Activated CD8-positive, alpha-beta memory T cell treated with anti-CD3 and anti-CD28 coated beads, Interleukin-2, amount 10 ng/mL, durations not matched to agents 7 days and 5 days (primary cell): ENCODE results near the gene TSPYL1. TPM values are rescaled to one million over a fixed set of nuclear protein-coding genes. Genes with fewer than 3 reads are reported as not detected.

Source experiments
- ATAC-seq: fragments of 150-1000 bp; cut with Tn5 transposase; one replicate; pipeline ENCODE4 v1.10.0; 2021; ENCODE audit warnings: moderate library complexity
- CTCF ChIA-PET: fragments of 350-600 bp; sonication (Branson Sonifier 250); formaldehyde crosslinking; loops from one replicate; lab custom pipeline; 2021; ENCODE audit warnings: antibody characterized with exemption; lab: Charles Lee
- DNase-seq: peaks from one replicate; pipeline ENCODE4 v3.0.0-alpha.2; 2020
- H3K27ac Mint-ChIP-seq: one replicate; pipeline ENCODE4 v1.8.0; 2021; ENCODE audit warnings: mild to moderate bottlenecking, mixed read lengths
- H3K27me3 Mint-ChIP-seq: one replicate; pipeline ENCODE4 v1.8.0; 2021; ENCODE audit warnings: mixed read lengths
- H3K36me3 Mint-ChIP-seq: one replicate; pipeline ENCODE4 v1.8.0; 2021; ENCODE audit warnings: mild to moderate bottlenecking, mixed read lengths
- H3K4me1 Mint-ChIP-seq: one replicate; pipeline ENCODE4 v1.8.0; 2021; ENCODE audit warnings: mixed read lengths
- H3K4me3 Mint-ChIP-seq: one replicate; pipeline ENCODE4 v1.8.0; 2021; ENCODE audit warnings: mild to moderate bottlenecking, moderate library complexity, mixed read lengths
- H3K9me3 Mint-ChIP-seq: one replicate; pipeline ENCODE4 v1.8.0; 2022; ENCODE audit warnings: low read depth, mixed read lengths
- total RNA-seq, 2 experiments: library from RNA; stranded (reverse); gene quantifications; one replicate each; pipeline ENCODE4 v1.2.3, GENCODE V29; 2021

TSPYL1 gene
- total RNA-seq, 2 experiments from 2014 or later = 39.5 to 41.3 TPM

GRCh38 chr6:116267836-116268588 is 11.7 kb downstream of the TSPYL1 start:
- no peaks in the 10 kb centered on the region for H3K27me3 Mint-ChIP-seq
- H3K36me3 Mint-ChIP-seq = peaks cover 25% of the 10 kb centered on the region
- no peak overlapping the region for H3K27ac Mint-ChIP-seq
- no peak overlapping the region for H3K4me3 Mint-ChIP-seq
- peaks cover 8% of the 10 kb centered on the region for H3K9me3 Mint-ChIP-seq
- CTCF ChIA-PET = interaction anchor here (0.6 to 3.3 kb wide), 15 partner anchors 8 to 303 kb away, joined by 3 to 14 read pairs (median 5); partner anchors contain the start of genes CALHM4, RWDD1, TSPYL1 and TSPYL4
- DNase-seq = no peak
- peaks cover 7% of the 10 kb centered on the region for H3K4me1 Mint-ChIP-seq
- ATAC-seq = no peak

- H3K4me3 Mint-ChIP-seq = no peak overlapping the region
- no peak overlapping the region for H3K27ac Mint-ChIP-seq
- CTCF ChIA-PET = interaction anchor here (1.0 to 3.3 kb wide), 4 partner anchors 13 to 294 kb away, joined by 3 to 14 read pairs (median 13); partner anchors contain the start of gene TSPYL4
- ATAC-seq (no peak), DNase-seq (no peak)
- H3K36me3 Mint-ChIP-seq = peaks cover 36% of the 10 kb centered on the region
- peaks cover 11% of the 10 kb centered on the region for H3K9me3 Mint-ChIP-seq
- H3K4me1 Mint-ChIP-seq = peaks cover 5% of the 10 kb centered on the region
- no peaks in the 10 kb centered on the region for H3K27me3 Mint-ChIP-seq
These were observed 12.9 kb downstream of the TSPYL1 start for GRCh38 chr6:116266803-116267202.

DNA sequence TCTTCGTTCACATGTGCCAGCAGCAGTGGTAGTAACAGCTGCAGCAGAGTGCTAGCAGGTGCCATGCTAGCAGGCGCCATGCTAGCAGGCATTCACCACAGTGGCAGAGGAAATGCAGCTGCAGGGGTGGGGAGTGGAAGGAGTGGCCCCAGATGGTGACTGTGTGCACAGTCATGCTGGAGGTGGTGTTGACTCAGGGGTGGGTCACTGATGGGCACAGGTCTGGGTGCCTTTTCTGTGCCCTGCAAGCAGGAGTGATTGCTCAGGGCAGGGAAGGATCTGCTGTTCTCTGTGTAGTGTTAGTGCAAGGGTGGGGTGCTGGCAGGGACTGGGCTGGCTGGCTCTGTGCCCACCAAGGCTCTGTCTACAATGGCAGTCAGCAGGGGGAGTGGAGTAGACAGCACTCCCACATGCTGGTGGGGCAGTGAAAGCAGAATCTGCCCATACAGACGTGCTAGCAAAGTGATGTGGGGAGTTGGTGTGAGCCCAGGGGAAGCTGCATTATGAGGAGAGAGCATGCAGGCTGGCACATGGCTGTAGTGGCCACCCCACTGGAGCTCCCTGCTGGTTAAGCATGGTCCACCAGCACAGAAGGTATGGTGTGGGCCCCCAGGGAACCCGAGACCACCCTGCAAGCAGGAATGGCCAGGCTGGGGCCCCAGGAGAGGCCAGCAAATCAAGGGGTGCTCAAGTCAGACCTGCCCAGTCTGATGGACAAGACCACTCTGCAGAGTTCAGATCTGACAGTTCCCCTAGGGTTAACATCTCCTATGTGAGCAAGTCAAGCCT is 14.5 kb downstream of the TSPYL1 start:
- DNase-seq (no peak), ATAC-seq (no peak)
- Mint-ChIP-seq H3K27ac (no peak overlapping the region), H3K4me1 (peaks cover 5% of the 10 kb centered on the region), H3K9me3 (peaks cover 11% of the 10 kb centered on the region), H3K4me3 (no peak overlapping the region), H3K36me3 (peaks cover 46% of the 10 kb centered on the region), H3K27me3 (no peaks in the 10 kb centered on the region)
- CTCF ChIA-PET = interaction anchor here (0.6 kb wide), 1 partner anchor 16 kb away, joined by 3 read pairs; no protein-coding TSS in a partner anchor

DNA sequence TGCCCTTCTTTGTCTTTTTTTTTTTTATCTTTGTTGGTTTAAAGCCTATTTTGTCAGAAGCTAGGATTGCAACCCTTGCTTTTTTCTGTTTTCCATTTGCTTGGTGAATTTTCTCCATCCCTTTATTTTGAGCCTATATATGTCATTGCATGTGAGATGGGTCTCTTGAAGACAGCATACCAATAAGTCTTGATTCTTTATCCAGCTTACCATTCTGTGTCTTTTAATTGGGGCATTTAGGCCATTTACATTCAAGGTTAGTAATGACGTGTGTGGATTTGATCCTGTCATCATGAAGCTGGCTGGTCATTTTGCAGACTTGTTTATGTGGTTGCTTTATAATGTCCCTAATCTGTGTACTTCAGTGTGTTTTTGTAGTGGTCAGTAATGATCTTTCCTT is 16.4 kb downstream of the TSPYL1 start:
- H3K9me3 Mint-ChIP-seq = peaks cover 11% of the 10 kb centered on the region
- no peak for ATAC-seq
- H3K4me1 Mint-ChIP-seq = no peaks in the 10 kb centered on the region
- no peaks in the 10 kb centered on the region for H3K27me3 Mint-ChIP-seq
- CTCF ChIA-PET = interaction anchor here (1.0 kb wide), 1 partner anchor 9 kb away, joined by 3 read pairs; the partner anchor contains the start of gene TSPYL4
- DNase-seq = no peak
- no peak overlapping the region for H3K4me3 Mint-ChIP-seq
- H3K36me3 Mint-ChIP-seq = peaks cover 50% of the 10 kb centered on the region
- no peak overlapping the region for H3K27ac Mint-ChIP-seq

- DNase-seq (no peak), ATAC-seq (no peak)
- no peak overlapping the region for H3K4me3 Mint-ChIP-seq
- H3K4me1 Mint-ChIP-seq = no peaks in the 10 kb centered on the region
- H3K9me3 Mint-ChIP-seq = peaks cover 4% of the 10 kb centered on the region
- no peak overlapping the region for H3K27ac Mint-ChIP-seq
- CTCF ChIA-PET = interaction anchor here (0.5 kb wide), 1 partner anchor 356 kb away, joined by 3 read pairs; no protein-coding TSS in a partner anchor
- H3K36me3 Mint-ChIP-seq = peaks cover 30% of the 10 kb centered on the region
- no peaks in the 10 kb centered on the region for H3K27me3 Mint-ChIP-seq
These were observed 21.2 kb downstream of the TSPYL1 start for GRCh38 chr6:116258520-116258919.

DNA sequence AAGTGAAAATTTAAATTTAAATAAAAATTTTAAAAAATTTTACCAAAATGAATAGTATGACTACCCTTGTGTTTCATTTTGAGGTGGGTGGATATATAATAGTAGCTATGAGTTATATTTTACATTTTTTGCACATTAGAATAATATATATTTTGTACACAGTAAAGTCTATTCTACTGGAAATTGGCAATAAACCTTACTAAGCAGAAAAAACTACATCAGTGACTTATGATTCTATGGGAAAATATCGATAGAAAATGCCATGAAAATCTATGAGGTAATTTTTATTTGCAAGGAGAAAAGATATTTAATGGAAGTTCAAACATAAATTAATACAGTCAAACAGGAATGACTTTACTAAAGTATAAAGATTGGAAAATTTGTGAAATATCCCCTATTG is 23.0 kb downstream of the TSPYL1 start:
- H3K4me1 Mint-ChIP-seq = peaks cover 9% of the 10 kb centered on the region
- ATAC-seq (no peak), DNase-seq (no peak)
- CTCF ChIA-PET = interaction anchor here (1.4 kb wide), 1 partner anchor 31 kb away, joined by 3 read pairs; no protein-coding TSS in a partner anchor
- no peaks in the 10 kb centered on the region for H3K27me3 Mint-ChIP-seq
- H3K36me3 Mint-ChIP-seq = peaks cover 21% of the 10 kb centered on the region
- no peak overlapping the region for H3K4me3 Mint-ChIP-seq
- H3K9me3 Mint-ChIP-seq = no peaks in the 10 kb centered on the region
- no peak overlapping the region for H3K27ac Mint-ChIP-seq

- CTCF ChIA-PET = interaction anchor here (1.4 to 2.1 kb wide), 2 partner anchors 32 to 277 kb away, joined by 3 to 5 read pairs; no protein-coding TSS in a partner anchor
These were observed 24.4 kb downstream of the TSPYL1 start for GRCh38 chr6:116255246-116255800.

GRCh38 chr6:116254297-116255056 is 25.3 kb downstream of the TSPYL1 start:
- Mint-ChIP-seq H3K27me3 (no peaks in the 10 kb centered on the region), H3K9me3 (no peaks in the 10 kb centered on the region), H3K27ac (no peak overlapping the region), H3K36me3 (peaks cover 10% of the 10 kb centered on the region), H3K4me3 (no peak overlapping the region), H3K4me1 (peaks cover 27% of the 10 kb centered on the region)
- DNase-seq = no peak
- ATAC-seq = peak; percentile 24
- CTCF ChIA-PET = interaction anchor here (1.0 to 2.5 kb wide), 6 partner anchors 9 to 307 kb away, joined by 3 to 12 read pairs (median 3); no protein-coding TSS in a partner anchor

More at GRCh38 chr6:116255246-116255800, 24.4 kb downstream of the TSPYL1 start:
- no peaks in the 10 kb centered on the region for H3K9me3 Mint-ChIP-seq
- DNase-seq (no peak), ATAC-seq (no peak)
- H3K4me1 Mint-ChIP-seq = peaks cover 22% of the 10 kb centered on the region
- H3K36me3 Mint-ChIP-seq = peaks cover 14% of the 10 kb centered on the region
- H3K27me3 Mint-ChIP-seq = no peaks in the 10 kb centered on the region
- H3K4me3 Mint-ChIP-seq = no peak overlapping the region
- no peak overlapping the region for H3K27ac Mint-ChIP-seq

- Mint-ChIP-seq H3K27ac (no peak within 1 kb of the TSS), H3K4me3 (no peak within 1 kb of the TSS), H3K36me3 (peaks cover 10% of the 10 kb centered on the region), H3K27me3 (no peaks in the 10 kb centered on the region), H3K4me1 (peaks cover 31% of the 10 kb centered on the region), H3K9me3 (no peaks in the 10 kb centered on the region)
- CTCF ChIA-PET = interaction anchor here (1.0 to 2.5 kb wide), 9 partner anchors 10 to 318 kb away, joined by 3 to 12 read pairs (median 3); partner anchors contain the start of genes RWDD1 and TSPYL1
- ATAC-seq (peak; percentile 96), DNase-seq (peak; percentile 95)
These were observed 26.0 kb downstream of the TSPYL1 start, which contains the start of gene TSPYL4 for GRCh38 chr6:116253505-116254296. TSS of gene TSPYL4 (minus strand) at chr6:116254075. CDS start at chr6:116254008, 67 bp downstream.

DNA sequence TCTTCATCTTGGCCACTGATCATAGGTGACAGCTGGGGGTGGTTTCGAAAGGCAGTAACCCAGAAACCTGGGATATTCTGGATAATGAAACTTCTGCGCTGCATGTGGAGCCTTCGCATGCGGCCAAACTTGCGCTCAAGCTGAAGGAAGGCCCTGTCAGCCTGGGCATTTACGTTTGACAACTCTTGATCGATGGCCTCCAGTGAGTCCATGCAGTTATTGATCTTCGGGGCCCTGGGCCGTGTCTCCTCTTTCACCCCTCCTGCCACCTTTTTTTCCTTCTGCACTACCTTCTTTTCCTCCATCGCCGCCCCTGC is 26.6 kb downstream of the TSPYL1 start:
- H3K4me3 Mint-ChIP-seq = no peak overlapping the region
- H3K4me1 Mint-ChIP-seq = peaks cover 31% of the 10 kb centered on the region
- H3K36me3 Mint-ChIP-seq = peaks cover 10% of the 10 kb centered on the region
- ATAC-seq = no peak
- CTCF ChIA-PET = interaction anchor here (1.0 to 2.5 kb wide), 6 partner anchors 15 to 318 kb away, joined by 3 to 12 read pairs (median 4); partner anchors contain the start of genes RWDD1 and TSPYL1
- no peak for DNase-seq
- no peak overlapping the region for H3K27ac Mint-ChIP-seq
- H3K27me3 Mint-ChIP-seq = no peaks in the 10 kb centered on the region
- H3K9me3 Mint-ChIP-seq = no peaks in the 10 kb centered on the region

DNA sequence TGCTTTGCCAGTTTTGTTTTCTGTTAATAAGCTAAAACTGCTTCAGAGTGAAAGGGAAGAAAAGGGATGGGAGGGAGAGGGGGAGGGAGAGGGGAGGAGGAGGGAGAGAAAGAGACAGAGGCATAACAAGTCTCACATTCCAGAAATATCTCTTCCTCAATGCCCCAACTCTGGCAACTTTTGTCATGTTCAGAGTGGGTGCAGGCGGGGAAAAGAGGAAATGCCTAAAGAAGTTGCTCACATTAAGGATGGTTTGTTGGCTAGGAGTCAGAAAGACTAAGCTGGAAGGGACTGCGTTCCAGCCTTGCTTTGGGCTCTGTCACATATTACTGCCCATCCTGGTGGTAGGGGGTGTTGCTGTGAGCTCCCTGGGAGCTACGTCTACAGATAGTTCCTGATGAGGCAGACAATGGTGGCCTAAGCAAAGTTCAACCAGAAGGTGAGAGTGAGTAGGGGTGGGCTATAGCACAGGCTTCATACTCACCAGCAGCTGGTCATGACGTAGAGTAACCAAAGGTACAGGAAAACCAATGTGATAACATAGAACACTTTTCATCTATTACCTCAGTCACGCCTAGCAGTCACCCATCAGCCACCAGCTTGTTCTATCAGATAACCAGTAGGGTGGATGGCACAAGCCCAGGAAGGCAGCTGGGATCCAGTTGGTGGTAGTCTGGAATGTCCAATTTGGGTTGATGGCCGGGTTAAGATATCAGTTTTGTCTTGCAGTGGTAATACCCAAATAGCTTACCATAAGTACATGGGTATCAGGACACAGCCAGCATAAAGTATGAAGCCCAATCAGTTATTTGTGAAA is 28.0 kb downstream of the TSPYL1 start:
- H3K36me3 Mint-ChIP-seq = peaks cover 10% of the 10 kb centered on the region
- H3K4me1 Mint-ChIP-seq = peaks cover 31% of the 10 kb centered on the region
- no peaks in the 10 kb centered on the region for H3K9me3 Mint-ChIP-seq
- no peaks in the 10 kb centered on the region for H3K27me3 Mint-ChIP-seq
- peak overlapping the region; percentile 49 for H3K4me3 Mint-ChIP-seq
- no peak for DNase-seq
- ATAC-seq = no peak
- no peak overlapping the region for H3K27ac Mint-ChIP-seq
- CTCF ChIA-PET = interaction anchor here (1.2 to 1.9 kb wide), 3 partner anchors 28 to 283 kb away, joined by 3 to 6 read pairs (median 4); partner anchors contain the start of gene TSPYL1
